HL-60 (cell line): ENCODE data around the gene RNU6-9.

Source experiments
- GABPA ChIP-seq: IDR thresholded peaks from 2 replicates; pipeline ENCODE4 v1.6.1; 2012; ENCODE audit warnings: low read depth
- POLR2AphosphoS5 ChIP-seq: IDR thresholded peaks from 2 replicates; pipeline ENCODE4 v1.6.1; 2012; ENCODE audit warnings: low read depth
- SPI1 ChIP-seq: IDR thresholded peaks from 2 replicates; pipeline ENCODE4 v1.6.1; 2012; ENCODE audit warnings: low read depth, mild to moderate bottlenecking, borderline replicate concordance
- TF ChIP-seq, protein P1 (sequence below): IDR thresholded peaks from one replicate; pipeline ENCODE4 v1.5.1; 2011; ENCODE audit warnings: low read length, control low read depth, inconsistent platforms; ENCODE audit not compliant: insufficient read depth
- TF ChIP-seq, protein P2 (sequence below): IDR thresholded peaks from 2 replicates; pipeline ENCODE4 v1.6.1; 2012; ENCODE audit warnings: low read depth; ENCODE audit not compliant: insufficient replicate concordance

DNA sequence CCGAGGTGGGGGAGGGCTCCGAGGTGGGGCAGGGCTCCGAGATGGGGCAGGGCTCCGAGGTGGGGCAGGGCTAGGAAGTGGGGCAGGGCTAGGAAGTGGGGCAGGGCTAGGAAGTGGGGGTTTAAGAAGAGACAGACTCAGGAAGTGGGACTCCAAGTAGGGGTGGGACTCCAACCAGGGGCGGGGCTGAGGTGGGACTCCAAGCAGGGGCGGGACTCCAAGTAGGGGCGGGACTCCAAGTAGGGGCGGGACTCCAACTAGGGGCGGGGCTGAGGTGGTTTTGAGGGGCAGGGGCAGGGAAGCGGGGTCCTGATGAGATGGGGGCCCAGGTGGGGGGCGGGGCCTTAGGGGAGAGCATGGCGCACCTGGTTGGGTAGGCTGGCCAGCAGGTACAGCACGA lies 20.2 kb upstream of the RNU6-9 start:
- TF ChIP-seq, protein P1, sequence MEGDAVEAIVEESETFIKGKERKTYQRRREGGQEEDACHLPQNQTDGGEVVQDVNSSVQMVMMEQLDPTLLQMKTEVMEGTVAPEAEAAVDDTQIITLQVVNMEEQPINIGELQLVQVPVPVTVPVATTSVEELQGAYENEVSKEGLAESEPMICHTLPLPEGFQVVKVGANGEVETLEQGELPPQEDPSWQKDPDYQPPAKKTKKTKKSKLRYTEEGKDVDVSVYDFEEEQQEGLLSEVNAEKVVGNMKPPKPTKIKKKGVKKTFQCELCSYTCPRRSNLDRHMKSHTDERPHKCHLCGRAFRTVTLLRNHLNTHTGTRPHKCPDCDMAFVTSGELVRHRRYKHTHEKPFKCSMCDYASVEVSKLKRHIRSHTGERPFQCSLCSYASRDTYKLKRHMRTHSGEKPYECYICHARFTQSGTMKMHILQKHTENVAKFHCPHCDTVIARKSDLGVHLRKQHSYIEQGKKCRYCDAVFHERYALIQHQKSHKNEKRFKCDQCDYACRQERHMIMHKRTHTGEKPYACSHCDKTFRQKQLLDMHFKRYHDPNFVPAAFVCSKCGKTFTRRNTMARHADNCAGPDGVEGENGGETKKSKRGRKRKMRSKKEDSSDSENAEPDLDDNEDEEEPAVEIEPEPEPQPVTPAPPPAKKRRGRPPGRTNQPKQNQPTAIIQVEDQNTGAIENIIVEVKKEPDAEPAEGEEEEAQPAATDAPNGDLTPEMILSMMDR = no peak
- TF ChIP-seq POLR2AphosphoS5 (no peak), GABPA (no peak), SPI1 (no peak)
- TF ChIP-seq, protein P2, sequence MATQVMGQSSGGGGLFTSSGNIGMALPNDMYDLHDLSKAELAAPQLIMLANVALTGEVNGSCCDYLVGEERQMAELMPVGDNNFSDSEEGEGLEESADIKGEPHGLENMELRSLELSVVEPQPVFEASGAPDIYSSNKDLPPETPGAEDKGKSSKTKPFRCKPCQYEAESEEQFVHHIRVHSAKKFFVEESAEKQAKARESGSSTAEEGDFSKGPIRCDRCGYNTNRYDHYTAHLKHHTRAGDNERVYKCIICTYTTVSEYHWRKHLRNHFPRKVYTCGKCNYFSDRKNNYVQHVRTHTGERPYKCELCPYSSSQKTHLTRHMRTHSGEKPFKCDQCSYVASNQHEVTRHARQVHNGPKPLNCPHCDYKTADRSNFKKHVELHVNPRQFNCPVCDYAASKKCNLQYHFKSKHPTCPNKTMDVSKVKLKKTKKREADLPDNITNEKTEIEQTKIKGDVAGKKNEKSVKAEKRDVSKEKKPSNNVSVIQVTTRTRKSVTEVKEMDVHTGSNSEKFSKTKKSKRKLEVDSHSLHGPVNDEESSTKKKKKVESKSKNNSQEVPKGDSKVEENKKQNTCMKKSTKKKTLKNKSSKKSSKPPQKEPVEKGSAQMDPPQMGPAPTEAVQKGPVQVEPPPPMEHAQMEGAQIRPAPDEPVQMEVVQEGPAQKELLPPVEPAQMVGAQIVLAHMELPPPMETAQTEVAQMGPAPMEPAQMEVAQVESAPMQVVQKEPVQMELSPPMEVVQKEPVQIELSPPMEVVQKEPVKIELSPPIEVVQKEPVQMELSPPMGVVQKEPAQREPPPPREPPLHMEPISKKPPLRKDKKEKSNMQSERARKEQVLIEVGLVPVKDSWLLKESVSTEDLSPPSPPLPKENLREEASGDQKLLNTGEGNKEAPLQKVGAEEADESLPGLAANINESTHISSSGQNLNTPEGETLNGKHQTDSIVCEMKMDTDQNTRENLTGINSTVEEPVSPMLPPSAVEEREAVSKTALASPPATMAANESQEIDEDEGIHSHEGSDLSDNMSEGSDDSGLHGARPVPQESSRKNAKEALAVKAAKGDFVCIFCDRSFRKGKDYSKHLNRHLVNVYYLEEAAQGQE = no peak
